ENCODE results near the gene GIPC3.

- TF ChIP-seq CTCF (IDR thresholded peaks at IDR 0.05) (no peak), POLR2A (IDR thresholded peaks at IDR 0.05) (no peak), POLR2AphosphoS5 (IDR thresholded peaks at IDR 0.05) (peak in 2 of 4 donors; percentile 34 to 46)
These were observed 28.8 kb downstream of the GIPC3 start for GRCh38 chr19:3613818-3614661.
